ENCODE measurements around the gene KLHL36. TPM values are rescaled to one million over a fixed set of nuclear protein-coding genes. Genes with fewer than 3 reads are reported as not detected.
A peak's percentile ranks its signal among the peaks of the same experiment; 100 is the strongest.
"Not testable (repeated sequence)": the region's sequence is repeated elsewhere in the genome, so short reads cannot be mapped to it uniquely, and the experiment has no call there.

Gene KLHL36
- total RNA-seq, 1 donor from 2014 or later, result 51.6 TPM

GRCh38 chr16:84686707-84687298, 38.5 kb downstream of the KLHL36 start:
- H3K4me3 Mint-ChIP-seq, result no peak overlapping the region
- peaks cover 7% of the 10 kb centered on the region for H3K9me3 Mint-ChIP-seq
- peaks cover 15% of the 10 kb centered on the region for H3K4me1 Mint-ChIP-seq
- no peak for TF ChIP-seq CTCF (IDR thresholded peaks at IDR 0.05; ENCODE audit: unreplicated experiment)
- no peak for DNase-seq (ENCODE audit: low spot score in 2 of 2, unreplicated experiment in 2 of 2)
- no peaks in the 10 kb centered on the region for H3K36me3 Mint-ChIP-seq
- peaks cover 11% of the 10 kb centered on the region for H3K27me3 Mint-ChIP-seq (ENCODE audit: low read depth)
- no peak overlapping the region for H3K27ac Mint-ChIP-seq

DNA sequence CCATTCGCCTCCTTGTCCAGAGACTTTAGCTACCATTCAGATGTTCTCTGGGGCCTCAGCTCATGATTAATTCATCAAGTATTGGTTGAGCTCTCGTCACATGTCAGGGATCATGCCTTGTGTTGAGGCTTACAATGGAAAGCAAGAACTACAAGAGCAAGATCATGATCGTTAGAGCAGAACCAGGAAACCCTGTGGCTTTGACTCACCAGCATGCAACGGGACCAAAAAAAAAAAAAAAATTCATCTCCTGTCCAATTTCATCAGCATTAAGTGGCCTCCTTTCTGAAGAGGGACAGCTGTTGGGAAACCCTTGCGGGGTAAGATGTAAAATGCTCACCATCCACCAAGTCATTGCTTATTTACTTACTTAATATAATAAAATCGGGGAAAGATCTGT, 39.4 kb downstream of the KLHL36 start:
- Mint-ChIP-seq H3K36me3 (no peaks in the 10 kb centered on the region), H3K4me1 (peaks cover 19% of the 10 kb centered on the region), H3K27ac (no peak overlapping the region), H3K9me3 (peaks cover 12% of the 10 kb centered on the region), H3K27me3 (ENCODE audit: low read depth) (peaks cover 11% of the 10 kb centered on the region), H3K4me3 (no peak overlapping the region)
- DNase-seq (ENCODE audit: low spot score in 2 of 2, unreplicated experiment in 2 of 2), result no peak
- no peak for TF ChIP-seq CTCF (IDR thresholded peaks at IDR 0.05; ENCODE audit: unreplicated experiment)

DNA sequence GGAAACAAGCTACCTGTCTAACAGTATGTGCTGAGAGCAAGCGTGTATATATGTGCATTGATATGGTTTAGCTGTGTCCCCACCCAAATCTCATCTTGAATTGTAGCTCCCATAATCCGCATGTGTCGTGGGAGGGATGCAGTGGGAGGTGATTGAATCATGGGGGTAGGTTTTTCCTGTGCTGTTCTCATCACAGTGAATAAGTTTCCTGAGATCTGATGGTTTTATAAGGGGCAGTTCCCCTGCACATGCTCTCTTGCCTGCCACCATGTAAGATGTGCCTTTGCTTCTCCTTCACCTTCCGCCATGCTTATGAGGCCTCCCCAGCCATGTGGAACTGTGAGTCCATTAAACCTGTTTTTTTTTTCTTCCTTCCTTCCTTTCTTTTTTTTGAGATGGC, 39.9 kb downstream of the KLHL36 start:
- not testable (repeated sequence) for DNase-seq (ENCODE audit: low spot score in 2 of 2, unreplicated experiment in 2 of 2); H3K36me3 Mint-ChIP-seq; H3K4me3 Mint-ChIP-seq; H3K27ac Mint-ChIP-seq
- Mint-ChIP-seq H3K9me3 (peaks cover 14% of the 10 kb centered on the region), H3K27me3 (ENCODE audit: low read depth) (peaks cover 11% of the 10 kb centered on the region), H3K4me1 (peaks cover 19% of the 10 kb centered on the region)

GRCh38 chr16:84689111-84689510, 40.8 kb downstream of the KLHL36 start:
- H3K4me1 Mint-ChIP-seq, result peaks cover 19% of the 10 kb centered on the region
- H3K9me3 Mint-ChIP-seq, result peaks cover 14% of the 10 kb centered on the region
- TF ChIP-seq CTCF (IDR thresholded peaks at IDR 0.05; ENCODE audit: unreplicated experiment), result no peak
- H3K36me3 Mint-ChIP-seq, result no peaks in the 10 kb centered on the region
- no peak for DNase-seq (ENCODE audit: low spot score in 2 of 2, unreplicated experiment in 2 of 2)
- H3K27me3 Mint-ChIP-seq (ENCODE audit: low read depth), result peaks cover 9% of the 10 kb centered on the region
- no peak overlapping the region for H3K4me3 Mint-ChIP-seq
- H3K27ac Mint-ChIP-seq, result peak overlapping the region; percentile 76

DNA sequence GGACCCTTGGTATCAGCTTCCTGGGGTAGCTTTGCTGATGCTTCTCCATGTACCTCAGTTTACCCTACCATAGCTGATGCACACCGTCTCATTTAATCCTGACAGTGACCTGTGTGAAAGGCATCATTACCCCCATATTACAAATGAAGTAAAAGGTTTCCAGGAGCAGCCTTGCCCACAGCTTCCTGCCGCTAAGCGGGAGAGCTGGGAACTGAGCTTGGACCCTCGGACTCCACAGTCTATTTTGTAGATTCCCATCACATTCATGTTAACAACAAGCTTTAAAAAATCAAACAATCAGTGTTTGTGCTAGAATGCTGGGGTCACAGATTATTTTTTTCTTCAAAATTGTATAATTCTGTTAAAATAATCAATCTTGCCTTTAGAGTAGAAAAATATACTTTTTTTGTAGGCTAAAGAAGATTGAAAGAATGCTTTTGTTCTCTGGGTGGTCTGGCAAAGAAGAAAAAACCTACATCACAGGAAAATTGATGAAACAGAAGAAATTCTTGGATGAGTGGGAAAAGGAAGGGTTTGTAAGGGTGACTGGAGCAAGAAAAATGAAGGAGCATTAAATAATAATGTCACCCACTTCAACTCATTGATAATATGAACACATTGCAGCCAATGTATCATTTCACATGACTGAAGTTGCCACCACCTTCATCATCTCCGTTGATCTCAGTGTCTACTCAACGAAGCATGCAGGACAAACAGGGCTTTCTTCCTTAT, 41.9 kb downstream of the KLHL36 start:
- no peak for DNase-seq (ENCODE audit: low spot score in 2 of 2, unreplicated experiment in 2 of 2)
- Mint-ChIP-seq H3K9me3 (peaks cover 14% of the 10 kb centered on the region), H3K4me1 (peaks cover 19% of the 10 kb centered on the region), H3K27ac (no peak overlapping the region), H3K4me3 (no peak overlapping the region), H3K27me3 (ENCODE audit: low read depth) (no peaks in the 10 kb centered on the region), H3K36me3 (no peaks in the 10 kb centered on the region)
- TF ChIP-seq CTCF (IDR thresholded peaks at IDR 0.05; ENCODE audit: unreplicated experiment), result no peak

- Mint-ChIP-seq H3K4me3 (no peak overlapping the region), H3K4me1 (peaks cover 19% of the 10 kb centered on the region), H3K27me3 (ENCODE audit: low read depth) (no peaks in the 10 kb centered on the region), H3K9me3 (peaks cover 10% of the 10 kb centered on the region), H3K27ac (peak overlapping the region; percentile 10), H3K36me3 (no peaks in the 10 kb centered on the region)
- TF ChIP-seq CTCF (IDR thresholded peaks at IDR 0.05; ENCODE audit: unreplicated experiment), result no peak
- DNase-seq (ENCODE audit: low spot score in 2 of 2, unreplicated experiment in 2 of 2), result no peak
Measured at GRCh38 chr16:84692451-84693214, 44.3 kb downstream of the KLHL36 start.

- H3K4me1 Mint-ChIP-seq, result peaks cover 19% of the 10 kb centered on the region
- H3K4me3 Mint-ChIP-seq; H3K9me3 Mint-ChIP-seq; DNase-seq (ENCODE audit: low spot score in 2 of 2, unreplicated experiment in 2 of 2); H3K36me3 Mint-ChIP-seq; H3K27ac Mint-ChIP-seq; H3K27me3 Mint-ChIP-seq (ENCODE audit: low read depth): not testable (repeated sequence)
Measured at GRCh38 chr16:84693869-84694268, 45.6 kb downstream of the KLHL36 start.
